Transverse colon (tissue), 4 donors: ENCODE measurements around the gene BTG3. TPM values are rescaled to one million over a fixed set of nuclear protein-coding genes. Genes with fewer than 3 reads are reported as not detected.

Experiments used
- DNase-seq: peaks from one replicate; pipeline ENCODE4 v3.0.0-alpha.2; 2019
- H3K27ac ChIP-seq, 4 donors: fragments of 200-600 bp; sonication (generic); 2 replicates each; pipeline ENCODE4 v1.5.1; 2016 to 2018; ENCODE audit warnings: inconsistent platforms in 4 of 4
- H3K27me3 ChIP-seq: fragments of 200-600 bp; sonication (generic); 2 replicates; pipeline ENCODE4 v1.5.1; 2017; ENCODE audit warnings: inconsistent platforms
- H3K36me3 ChIP-seq, 4 donors: fragments of 200-600 bp; sonication (generic); 2 replicates each; pipeline ENCODE4 v1.5.1; 2017 to 2019; ENCODE audit warnings: inconsistent platforms in 4 of 4
- H3K4me1 ChIP-seq, 4 donors: fragments of 200-600 bp; sonication (generic); 2 replicates each; pipeline ENCODE4 v1.5.1; 2017 to 2020; ENCODE audit warnings: inconsistent platforms in 4 of 4
- H3K4me3 ChIP-seq, 4 donors: fragments of 200-600 bp; sonication (generic); 1 replicate in 1 of 4; 2 replicates in 3 of 4; pipeline versions ENCODE4 v1.5.1 to v1.6.1; 2017 to 2019; ENCODE audit warnings: inconsistent platforms in 4 of 4
- H3K9me3 ChIP-seq, 2 donors: fragments of 200-600 bp; sonication (generic); 2 replicates each; pipeline ENCODE4 v1.5.1; 2017 to 2019; ENCODE audit warnings: inconsistent platforms in 2 of 2
- EP300 ChIP-seq: sonication (generic); formaldehyde crosslinking; IDR thresholded peaks from one replicate; pipeline ENCODE4 v1.6.1; 2017; ENCODE audit warnings: antibody characterized with exemption, low read depth
- POLR2A ChIP-seq: fragments of 450-650 bp; IDR thresholded peaks from one replicate; pipeline ENCODE4 v1.6.1; 2016; ENCODE audit warnings: antibody characterized with exemption, mild to moderate bottlenecking, moderate library complexity
- POLR2AphosphoS5 ChIP-seq, 3 donors: sonication (generic); formaldehyde crosslinking; IDR thresholded peaks; one replicate each; pipeline ENCODE4 v1.6.1; 2016; ENCODE audit warnings: antibody characterized with exemption in 3 of 3
- WGBS, 2 donors: methylation state at CpG; one replicate each; pipeline ENCODE4 v1.1.5; 2018; ENCODE audit warnings: low coverage in 1 of 2; 5-methylcytosine and 5-hydroxymethylcytosine counted together
- in situ Hi-C, 4 donors: fragments of 200-750 bp; cut with MboI; loops; one replicate each; pipeline versions ENCODE4 v1.15.0 to v1.15.1; 2017; ENCODE audit warnings: low sequenced_read_pairs in 3 of 4, low pct_ligation_motif_present in 1 of 4, low pct_unique_long_range_greater_than_20kb in 1 of 4
- intact Hi-C: fragments of 100-400 bp; cut with DNase I; formaldehyde crosslinking; loops from one replicate; pipeline ENCODE4 v1.15.1; 2023; ENCODE audit warnings: low total_unique reads
- total RNA-seq, 4 donors: library from RNA; depleted of rRNA; stranded (reverse); fragments of >200 nt; gene quantifications; one replicate each; pipeline ENCODE4 v1.1.0, GENCODE V29; 2016
- TF ChIP-seq, protein P1 (sequence below), 5 experiments: fragments of 200-600 bp in 3 of 5; fragments of 450-650 bp in 2 of 5; sonication (generic) in 3 of 5; IDR thresholded peaks; 1 replicate in 2 of 5; 2 replicates in 3 of 5; pipeline ENCODE4 v1.5.1; 2016 to 2017; ENCODE audit warnings: antibody characterized with exemption in 5 of 5, inconsistent platforms in 3 of 5, mild to moderate bottlenecking in 2 of 5, moderate library complexity in 1 of 5

The BTG3 gene
- total RNA-seq, 4 donors from 2014 or later, result 26.9 to 152 (median 45.3) TPM

DNA sequence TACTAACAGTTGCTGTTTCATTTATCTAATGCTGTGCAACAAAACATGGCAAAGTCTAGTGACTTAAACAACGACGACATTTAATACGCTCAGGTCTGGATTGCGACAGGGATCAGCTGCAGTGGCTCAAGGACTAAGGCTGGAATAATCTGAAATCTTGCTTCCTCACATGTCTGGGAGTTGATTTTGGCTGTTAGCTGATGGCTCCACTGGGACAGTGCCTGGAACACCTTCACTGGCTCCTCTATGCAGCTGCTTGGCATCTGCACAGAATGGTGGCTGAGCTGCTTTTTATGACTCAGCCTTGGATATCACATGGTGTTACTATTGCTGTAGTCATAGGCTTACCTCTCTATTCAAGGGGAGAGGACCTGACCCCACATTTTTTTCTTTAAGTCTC lies 24.0 kb upstream of the BTG3 start:
- TF ChIP-seq, protein P1, sequence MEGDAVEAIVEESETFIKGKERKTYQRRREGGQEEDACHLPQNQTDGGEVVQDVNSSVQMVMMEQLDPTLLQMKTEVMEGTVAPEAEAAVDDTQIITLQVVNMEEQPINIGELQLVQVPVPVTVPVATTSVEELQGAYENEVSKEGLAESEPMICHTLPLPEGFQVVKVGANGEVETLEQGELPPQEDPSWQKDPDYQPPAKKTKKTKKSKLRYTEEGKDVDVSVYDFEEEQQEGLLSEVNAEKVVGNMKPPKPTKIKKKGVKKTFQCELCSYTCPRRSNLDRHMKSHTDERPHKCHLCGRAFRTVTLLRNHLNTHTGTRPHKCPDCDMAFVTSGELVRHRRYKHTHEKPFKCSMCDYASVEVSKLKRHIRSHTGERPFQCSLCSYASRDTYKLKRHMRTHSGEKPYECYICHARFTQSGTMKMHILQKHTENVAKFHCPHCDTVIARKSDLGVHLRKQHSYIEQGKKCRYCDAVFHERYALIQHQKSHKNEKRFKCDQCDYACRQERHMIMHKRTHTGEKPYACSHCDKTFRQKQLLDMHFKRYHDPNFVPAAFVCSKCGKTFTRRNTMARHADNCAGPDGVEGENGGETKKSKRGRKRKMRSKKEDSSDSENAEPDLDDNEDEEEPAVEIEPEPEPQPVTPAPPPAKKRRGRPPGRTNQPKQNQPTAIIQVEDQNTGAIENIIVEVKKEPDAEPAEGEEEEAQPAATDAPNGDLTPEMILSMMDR (IDR thresholded peaks at IDR 0.05), result no peak
- no peak for TF ChIP-seq POLR2AphosphoS5 (IDR thresholded peaks at IDR 0.05)
- no peak for TF ChIP-seq POLR2A
- no peak for TF ChIP-seq EP300
- Histone ChIP-seq H3K4me3 (no peak overlapping the region), H3K36me3 (no peaks in the 10 kb centered on the region), H3K9me3 (no peaks in the 10 kb centered on the region), H3K4me1 (no peaks in the 10 kb centered on the region), H3K27me3 (no peaks in the 10 kb centered on the region), H3K27ac (no peak overlapping the region)
- intact Hi-C loops (no loop called here), in situ Hi-C loops (no loop called here)
- DNase-seq, result no peak
- WGBS, 2 donors, result 60 to 87% methylated on average over 4 of the region's 4 CpGs

DNA sequence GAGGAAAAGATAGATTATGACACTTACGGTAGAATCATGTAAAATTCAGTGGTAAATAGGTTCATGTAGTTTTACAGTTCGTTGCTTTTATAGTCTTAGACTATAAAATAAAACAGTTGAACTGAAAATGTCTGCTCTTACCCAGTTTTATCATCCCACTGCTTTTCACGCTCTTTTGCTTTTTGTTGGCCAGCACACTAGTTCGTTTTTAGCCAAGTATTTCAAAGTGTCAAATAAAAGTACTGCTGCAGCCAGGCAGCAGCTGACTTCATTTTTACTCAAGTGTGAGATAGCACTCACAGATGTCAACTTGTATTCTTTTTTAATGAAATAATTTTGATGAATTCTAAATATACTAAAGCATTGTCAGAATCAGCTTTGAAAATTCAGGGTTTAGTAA lies 18.5 kb upstream of the BTG3 start:
- TF ChIP-seq EP300 (no peak), POLR2A (no peak), POLR2AphosphoS5 (IDR thresholded peaks at IDR 0.05) (no peak)
- TF ChIP-seq, protein P1 (IDR thresholded peaks at IDR 0.05), result no peak
- intact Hi-C loops, result no loop called here
- in situ Hi-C loops, result no loop called here

DNA sequence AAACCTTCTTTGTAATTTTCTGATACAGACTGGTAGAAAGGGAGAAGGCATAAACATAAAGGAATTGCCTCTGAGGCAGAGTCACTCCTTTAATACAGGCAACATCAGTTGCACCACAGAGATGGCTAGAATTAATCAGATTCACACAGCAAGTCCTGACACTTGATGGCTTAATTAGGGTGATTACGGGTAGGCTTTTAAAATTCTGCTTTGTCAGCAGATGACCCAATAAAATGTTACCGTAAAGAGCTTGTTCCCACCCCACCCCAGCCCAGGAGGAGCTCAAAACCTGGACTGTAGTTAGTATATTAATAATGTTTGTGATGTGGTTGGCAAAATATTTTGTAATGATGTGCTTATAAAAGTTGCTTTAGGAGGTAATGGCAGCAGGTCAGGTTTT lies 9.3 kb upstream of the BTG3 start:
- in situ Hi-C loops, result no loop called here
- Histone ChIP-seq H3K9me3 (no peaks in the 10 kb centered on the region), H3K4me3 (no peak overlapping the region), H3K36me3 (no peaks in the 10 kb centered on the region), H3K27ac (no peak overlapping the region), H3K27me3 (no peaks in the 10 kb centered on the region), H3K4me1 (no peaks in the 10 kb centered on the region)
- DNase-seq, result no peak
- intact Hi-C loops, result no loop called here
- TF ChIP-seq POLR2AphosphoS5 (IDR thresholded peaks at IDR 0.05), result no peak
- TF ChIP-seq POLR2A, result no peak
- TF ChIP-seq EP300, result no peak
- TF ChIP-seq, protein P1 (IDR thresholded peaks at IDR 0.05), result no peak
- 15 to 45% methylated on average over 2 of the region's 2 CpGs for WGBS, 2 donors

More for the DNA sequence above, 18.5 kb upstream of the BTG3 start:
- H3K36me3 ChIP-seq, result no peaks in the 10 kb centered on the region
- H3K9me3 ChIP-seq, result no peaks in the 10 kb centered on the region
- no peak for DNase-seq
- H3K4me1 ChIP-seq, result no peaks in the 10 kb centered on the region
- H3K4me3 ChIP-seq, result no peak overlapping the region
- H3K27me3 ChIP-seq, result no peaks in the 10 kb centered on the region
- 48 to 54% methylated on average over 4 of the region's 4 CpGs for whole genome bisulfite sequencing, 2 donors
- H3K27ac ChIP-seq, result no peak overlapping the region

DNA sequence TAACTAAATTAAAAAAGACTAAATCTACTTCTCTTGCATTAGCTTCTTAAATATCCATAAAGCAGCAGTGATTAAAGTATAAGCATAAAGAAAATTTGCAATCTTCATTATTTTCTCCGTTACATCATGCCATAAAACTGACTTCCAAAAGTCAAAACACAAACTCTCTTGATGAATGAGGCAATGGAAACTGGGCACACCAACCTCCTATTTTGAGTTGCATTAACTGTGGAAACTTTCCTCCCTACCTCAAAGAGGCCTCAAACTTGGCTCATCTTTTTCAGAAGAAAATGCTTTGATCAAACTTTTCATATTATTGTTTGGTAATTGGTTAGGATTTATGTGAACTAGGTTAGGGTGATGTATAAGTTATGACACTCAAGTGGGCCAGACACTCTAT lies 4.1 kb upstream of the BTG3 start:
- H3K36me3 ChIP-seq, result no peaks in the 10 kb centered on the region
- H3K9me3 ChIP-seq, result no peaks in the 10 kb centered on the region
- 85 to 90% methylated on average over 1 of the region's 1 CpG for WGBS, 2 donors
- no peaks in the 10 kb centered on the region for H3K27me3 ChIP-seq
- H3K4me1 ChIP-seq, result peaks cover 0 to 8% (median 0%) of the 10 kb centered on the region in 4 donors
- DNase-seq, result no peak
- H3K27ac ChIP-seq, result no peak overlapping the region
- in situ Hi-C loops (no loop called here), intact Hi-C loops (no loop called here)
- H3K4me3 ChIP-seq, result no peak overlapping the region
- TF ChIP-seq, protein P1 (IDR thresholded peaks at IDR 0.05), result no peak
- no peak for TF ChIP-seq EP300
- TF ChIP-seq POLR2AphosphoS5 (IDR thresholded peaks at IDR 0.05), result no peak
- TF ChIP-seq POLR2A, result no peak
